Large intestine (tissue), 3 donors: Measurements from ENCODE around the gene PTPRU. TPM values are rescaled to one million over a fixed set of nuclear protein-coding genes. Genes with fewer than 3 reads are reported as not detected.

Experiments
- DNase-seq, 2 donors: peaks; one replicate each; pipeline versions ENCODE4 v3.0.0 to v3.0.0-alpha.2; 2013
- H3K27ac ChIP-seq: one replicate; pipeline ENCODE4 v1.5.1; 2013; ENCODE audit warnings: low read length
- H3K27me3 ChIP-seq: 2 replicates; pipeline ENCODE4 v1.6.1; 2013; ENCODE audit warnings: low read length; ENCODE audit not compliant: control insufficient read depth, insufficient read depth
- H3K36me3 ChIP-seq: 2 replicates; pipeline ENCODE4 v1.6.1; 2013; ENCODE audit warnings: low read length; ENCODE audit not compliant: control insufficient read depth, insufficient read depth
- H3K4me1 ChIP-seq: one replicate; pipeline ENCODE4 v1.6.1; 2013; ENCODE audit warnings: low read length; ENCODE audit not compliant: control insufficient read depth, insufficient read depth
- H3K4me3 ChIP-seq: one replicate; pipeline ENCODE4 v1.5.1; 2013; ENCODE audit warnings: low read length
- H3K9me3 ChIP-seq: one replicate; pipeline ENCODE4 v1.6.1; 2013; ENCODE audit warnings: mild to moderate bottlenecking, low read depth, low read length, moderate library complexity; ENCODE audit not compliant: control insufficient read depth
- whole genome bisulfite sequencing: methylation state at CpG from one replicate; pipeline ENCODE4 v1.1.5; 2013; ENCODE audit warnings: low lambda C conversion rate; ENCODE audit not compliant: insufficient coverage; 5-methylcytosine and 5-hydroxymethylcytosine counted together
- polyA plus RNA-seq: library from polyadenylated mRNA; unstranded; fragments of 120-200 nt; gene quantifications from one replicate; pipeline ENCODE4 v1.2.1, GENCODE V29; 2013

PTPRU gene
- polyA plus RNA-seq, 1 donor = 17.6 TPM

GRCh38 chr1:29322147-29322694 is 85.9 kb downstream of the PTPRU start:
- H3K27ac ChIP-seq = no peak overlapping the region
- DNase-seq = no peak
- H3K27me3 ChIP-seq = no peaks in the 10 kb centered on the region
- 80% methylated on average over 1 of the region's 8 CpGs for WGBS
- no peak overlapping the region for H3K4me3 ChIP-seq
- H3K36me3 ChIP-seq = peaks cover 10% of the 10 kb centered on the region
- H3K9me3 ChIP-seq = no peaks in the 10 kb centered on the region
- no peaks in the 10 kb centered on the region for H3K4me1 ChIP-seq

GRCh38 chr1:29322861-29323585 is 86.7 kb downstream of the PTPRU start:
- no CpG with 5 or more reads among the region's 12 CpGs for WGBS
- Histone ChIP-seq H3K27me3 (no peaks in the 10 kb centered on the region), H3K4me3 (no peak overlapping the region), H3K27ac (no peak overlapping the region), H3K36me3 (peaks cover 6% of the 10 kb centered on the region), H3K9me3 (no peaks in the 10 kb centered on the region), H3K4me1 (no peaks in the 10 kb centered on the region)
- no peak for DNase-seq

DNA sequence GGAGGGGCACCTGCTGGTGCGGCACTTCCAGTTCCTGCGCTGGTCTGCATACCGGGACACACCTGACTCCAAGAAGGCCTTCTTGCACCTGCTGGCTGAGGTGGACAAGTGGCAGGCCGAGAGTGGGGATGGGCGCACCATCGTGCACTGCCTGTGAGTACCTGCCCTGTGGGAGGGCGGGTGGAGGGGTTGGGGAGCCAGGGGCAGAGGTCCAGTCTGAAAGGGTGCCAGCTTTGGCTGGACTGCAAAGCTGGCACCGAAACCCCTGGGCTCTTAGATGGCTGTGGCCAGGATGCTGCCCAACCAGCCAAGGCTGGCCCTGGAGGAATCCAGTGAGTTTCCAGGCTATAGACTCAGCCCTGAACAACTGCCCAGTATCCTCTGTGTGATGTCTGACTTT is 87.3 kb downstream of the PTPRU start:
- H3K36me3 ChIP-seq = peaks cover 5% of the 10 kb centered on the region
- no peak overlapping the region for H3K27ac ChIP-seq
- DNase-seq = no peak
- no peaks in the 10 kb centered on the region for H3K9me3 ChIP-seq
- WGBS = no CpG with 5 or more reads among the region's 8 CpGs
- no peak overlapping the region for H3K4me3 ChIP-seq
- no peaks in the 10 kb centered on the region for H3K4me1 ChIP-seq
- no peaks in the 10 kb centered on the region for H3K27me3 ChIP-seq

GRCh38 chr1:29324202-29324601 is 87.9 kb downstream of the PTPRU start:
- 30% methylated on average over 2 of the region's 10 CpGs for WGBS
- H3K27ac ChIP-seq = no peak overlapping the region

DNA sequence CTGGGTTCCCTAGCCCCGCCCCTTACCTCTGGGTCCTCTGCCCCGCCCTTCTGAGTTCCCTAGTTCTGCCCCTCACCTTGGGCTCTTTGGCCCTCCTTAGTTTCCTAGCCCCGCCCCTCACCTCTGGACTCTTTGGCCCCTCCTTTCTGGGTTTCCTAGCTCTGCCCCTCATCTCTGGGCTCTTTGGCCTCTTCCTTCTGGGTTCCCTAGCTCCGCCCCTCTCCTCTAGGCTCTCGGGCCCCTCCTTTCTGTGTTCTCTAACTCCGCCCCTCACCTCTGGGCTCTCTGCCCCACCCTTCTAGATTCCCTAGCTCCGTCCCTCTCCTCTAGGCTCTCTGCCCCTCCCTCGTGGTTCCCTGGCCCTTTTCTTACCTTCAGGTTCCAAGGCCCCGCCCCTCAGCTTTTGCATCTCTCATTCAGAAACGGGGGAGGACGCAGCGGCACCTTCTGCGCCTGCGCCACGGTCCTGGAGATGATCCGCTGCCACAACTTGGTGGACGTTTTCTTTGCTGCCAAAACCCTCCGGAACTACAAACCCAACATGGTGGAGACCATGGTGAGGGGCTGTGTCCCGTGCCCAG is 88.5 kb downstream of the PTPRU start:
- DNase-seq = peak; percentile 69 to 82
- 15% methylated on average over 3 of the region's 19 CpGs for WGBS
- H3K27me3 ChIP-seq = no peaks in the 10 kb centered on the region
- H3K9me3 ChIP-seq = no peaks in the 10 kb centered on the region
- peaks cover 2% of the 10 kb centered on the region for H3K36me3 ChIP-seq
- no peaks in the 10 kb centered on the region for H3K4me1 ChIP-seq
- no peak overlapping the region for H3K27ac ChIP-seq
- H3K4me3 ChIP-seq = no peak overlapping the region

More at GRCh38 chr1:29324202-29324601, 87.9 kb downstream of the PTPRU start:
- Histone ChIP-seq H3K36me3 (peaks cover 2% of the 10 kb centered on the region), H3K4me3 (no peak overlapping the region), H3K9me3 (no peaks in the 10 kb centered on the region), H3K27me3 (no peaks in the 10 kb centered on the region), H3K4me1 (no peaks in the 10 kb centered on the region)
- DNase-seq = no peak

DNA sequence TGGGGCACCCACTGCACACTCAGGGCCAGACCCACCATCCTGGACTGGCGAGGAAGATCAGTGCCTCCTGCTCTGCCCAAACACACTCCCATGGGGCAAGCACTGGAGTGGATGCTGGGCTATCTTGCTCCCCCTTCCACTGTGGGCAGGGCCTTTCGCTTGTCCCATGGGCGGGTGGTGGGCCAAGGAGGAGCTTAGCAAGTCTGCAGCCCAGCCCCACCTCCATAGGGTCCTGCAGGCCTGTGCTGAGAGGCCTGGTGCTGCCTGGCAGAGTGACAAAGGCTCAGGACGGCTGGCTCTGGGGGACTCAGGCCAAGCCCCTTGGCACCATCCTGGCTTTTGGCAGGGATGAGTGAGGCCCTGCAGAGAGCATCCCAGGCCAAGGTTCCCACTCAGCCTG is 89.4 kb downstream of the PTPRU start:
- Histone ChIP-seq H3K9me3 (no peaks in the 10 kb centered on the region), H3K4me1 (no peaks in the 10 kb centered on the region), H3K4me3 (no peak overlapping the region), H3K27ac (no peak overlapping the region), H3K36me3 (peaks cover 2% of the 10 kb centered on the region), H3K27me3 (no peaks in the 10 kb centered on the region)
- WGBS = no CpG with 5 or more reads among the region's 4 CpGs
- DNase-seq = no peak

DNA sequence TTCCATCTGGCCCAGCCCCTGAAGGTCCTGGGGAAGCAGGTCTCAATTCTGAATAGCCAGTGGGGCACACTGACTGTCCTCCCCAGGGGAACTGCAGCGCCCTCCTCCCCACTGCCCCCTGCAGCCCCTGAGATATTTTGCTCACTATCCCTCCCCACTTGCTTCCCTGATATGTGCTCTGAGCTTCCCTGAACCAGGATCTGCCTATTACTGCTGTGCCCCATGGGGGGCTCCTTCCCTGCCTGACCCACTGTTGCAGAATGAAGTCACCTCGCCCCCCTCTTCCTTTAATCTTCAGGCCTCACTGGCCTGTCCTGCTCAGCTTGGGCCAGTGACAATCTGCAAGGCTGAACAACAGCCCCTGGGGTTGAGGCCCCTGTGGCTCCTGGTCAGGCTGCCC is 89.8 kb downstream of the PTPRU start:
- Histone ChIP-seq H3K4me1 (no peaks in the 10 kb centered on the region), H3K36me3 (peaks cover 2% of the 10 kb centered on the region), H3K4me3 (no peak overlapping the region), H3K9me3 (no peaks in the 10 kb centered on the region), H3K27me3 (no peaks in the 10 kb centered on the region), H3K27ac (no peak overlapping the region)
- no CpG with 5 or more reads among the region's 2 CpGs for whole genome bisulfite sequencing
- DNase-seq = no peak

- DNase-seq = no peak
- Histone ChIP-seq H3K27ac (no peak overlapping the region), H3K9me3 (no peaks in the 10 kb centered on the region), H3K27me3 (peaks cover 4% of the 10 kb centered on the region), H3K4me1 (no peaks in the 10 kb centered on the region), H3K4me3 (no peak overlapping the region), H3K36me3 (peaks cover 2% of the 10 kb centered on the region)
- no CpG with 5 or more reads among the region's 9 CpGs for WGBS
Measured at GRCh38 chr1:29327223-29327935, 91.1 kb downstream of the PTPRU start.

DNA sequence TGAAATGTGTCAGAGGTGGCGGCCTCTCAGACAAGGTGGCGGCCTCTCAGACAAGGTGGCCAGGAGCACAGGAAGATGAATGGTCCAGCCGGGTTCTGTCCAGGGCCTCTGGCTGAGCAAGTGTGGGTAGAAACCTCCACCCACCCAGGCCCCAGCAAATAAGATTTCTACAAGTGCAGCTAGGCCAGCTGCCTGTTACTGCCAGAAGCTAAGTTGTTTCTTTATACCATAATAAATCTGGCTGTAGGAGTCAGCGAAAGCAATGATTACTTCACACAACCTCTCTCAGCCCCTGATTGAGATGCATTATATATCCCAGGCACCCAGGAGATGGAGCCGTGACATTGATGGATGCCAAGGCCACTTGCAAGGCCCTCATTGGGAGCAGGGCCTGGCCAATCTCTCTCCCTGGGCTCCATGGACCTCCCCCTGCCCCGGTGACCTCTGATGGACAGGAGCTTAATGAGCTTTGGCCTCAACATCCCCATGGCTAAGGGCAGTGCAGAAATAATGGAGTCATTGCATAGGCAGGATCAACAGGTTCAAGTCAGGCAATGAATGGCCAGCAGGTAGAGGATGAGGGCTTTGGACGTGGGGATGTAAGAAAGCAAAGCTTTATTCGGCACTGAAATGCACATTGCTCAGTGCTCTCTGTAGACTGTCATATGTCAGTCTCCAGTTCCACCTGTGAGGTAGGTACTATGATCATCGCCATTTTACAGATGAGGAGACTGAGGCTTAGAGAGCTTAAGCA is 92.9 kb downstream of the PTPRU start:
- no peak for DNase-seq
- WGBS = no CpG with 5 or more reads among the region's 9 CpGs
- Histone ChIP-seq H3K9me3 (no peaks in the 10 kb centered on the region), H3K4me3 (no peak overlapping the region), H3K4me1 (no peaks in the 10 kb centered on the region), H3K27ac (no peak overlapping the region), H3K27me3 (peaks cover 11% of the 10 kb centered on the region), H3K36me3 (no peaks in the 10 kb centered on the region)

GRCh38 chr1:29330089-29330488 is 93.8 kb downstream of the PTPRU start:
- no peaks in the 10 kb centered on the region for H3K4me1 ChIP-seq
- H3K27ac ChIP-seq = no peak overlapping the region
- H3K36me3 ChIP-seq = no peaks in the 10 kb centered on the region
- DNase-seq = no peak
- H3K27me3 ChIP-seq = peaks cover 11% of the 10 kb centered on the region
- no peaks in the 10 kb centered on the region for H3K9me3 ChIP-seq
- H3K4me3 ChIP-seq = no peak overlapping the region
- no CpG with 5 or more reads among the region's 2 CpGs for WGBS
